CD4-positive, alpha-beta T cell (primary cell): ENCODE measurements around the gene SLC13A1. TPM values are rescaled to one million over a fixed set of nuclear protein-coding genes. Genes with fewer than 3 reads are reported as not detected.

Experiments
- ATAC-seq: fragments of 200-7000 bp; cut with Tn5 transposase; one replicate; pipeline ENCODE4 v1.10.0; 2022; ENCODE audit warnings: mild to moderate bottlenecking; ENCODE audit not compliant: poor library complexity
- CTCF ChIA-PET: fragments of 350-600 bp; sonication (Branson Sonifier 250); formaldehyde crosslinking; loops from one replicate; lab custom pipeline; 2021; ENCODE audit warnings: antibody characterized with exemption, inconsistent platforms; lab: Charles Lee
- POLR2A ChIA-PET: fragments of 350-600 bp; sonication (Branson Sonifier 250); formaldehyde crosslinking; loops from one replicate; lab custom pipeline; 2021; ENCODE audit warnings: antibody characterized with exemption, inconsistent platforms; lab: Charles Lee
- DNase-seq, 14 experiments: peaks; one replicate each; pipeline ENCODE4 v3.0.0-alpha.2; 2013 to 2020; ENCODE audit warnings: mixed read lengths in 2 of 14
- H3K27ac ChIP-seq, 2 donors: one replicate each; pipeline versions ENCODE4 v1.5.1 to v1.7.0; 2013; ENCODE audit warnings: low read length in 2 of 2, low read depth in 1 of 2, mild to moderate bottlenecking in 1 of 2
- H3K27me3 ChIP-seq, 2 experiments: 1 replicate in 1 of 2; 2 replicates in 1 of 2; pipeline versions ENCODE4 v1.6.1 to v1.7.0; 2013; ENCODE audit warnings: low read length in 2 of 2, control low read depth in 1 of 2, mild to moderate bottlenecking in 1 of 2, moderate library complexity in 1 of 2; ENCODE audit not compliant: insufficient read depth in 2 of 2, control insufficient read depth in 1 of 2
- H3K36me3 ChIP-seq: one replicate; pipeline ENCODE4 v1.6.1; 2013; ENCODE audit warnings: low read length, control low read depth; ENCODE audit not compliant: insufficient read depth
- H3K4me1 ChIP-seq: one replicate; pipeline ENCODE4 v1.6.1; 2013; ENCODE audit warnings: low read length, control low read depth; ENCODE audit not compliant: insufficient read depth
- H3K4me3 ChIP-seq: one replicate; pipeline ENCODE4 v1.5.1; 2013; ENCODE audit warnings: mild to moderate bottlenecking, low read length, moderate library complexity
- H3K9me3 ChIP-seq, 2 experiments: 1 replicate in 1 of 2; 2 replicates in 1 of 2; pipeline versions ENCODE4 v1.6.1 to v1.7.0; 2013; ENCODE audit warnings: low read length in 2 of 2, mild to moderate bottlenecking in 2 of 2, control low read depth in 1 of 2, moderate library complexity in 1 of 2; ENCODE audit not compliant: control insufficient read depth in 1 of 2, insufficient read depth in 1 of 2
- H3K27ac Mint-ChIP-seq: one replicate; pipeline ENCODE4 v1.8.0; 2020; ENCODE audit warnings: mixed read lengths
- H3K27me3 Mint-ChIP-seq: one replicate; pipeline ENCODE4 v1.8.0; 2021; ENCODE audit warnings: mixed read lengths
- H3K36me3 Mint-ChIP-seq: one replicate; pipeline ENCODE4 v1.8.0; 2021; ENCODE audit warnings: low read depth, mixed read lengths
- H3K4me1 Mint-ChIP-seq: one replicate; pipeline ENCODE4 v1.8.0; 2021; ENCODE audit warnings: low read depth, mixed read lengths
- H3K4me3 Mint-ChIP-seq: one replicate; pipeline ENCODE4 v1.8.0; 2020; ENCODE audit warnings: mild to moderate bottlenecking, mixed read lengths
- H3K9me3 Mint-ChIP-seq: one replicate; pipeline ENCODE4 v1.8.0; 2020; ENCODE audit warnings: mixed read lengths
- intact Hi-C, 2 experiments: fragments of 100-400 bp; cut with DNase I in 1 of 2; cut with micrococcal nuclease in 1 of 2; formaldehyde crosslinking; loops; one replicate each; pipeline versions ENCODE4 v1.15.1 to v1.9.0; 2023 to 2025; cut with DNase I, micrococcal nuclease
- total RNA-seq, 174 experiments: library from RNA in 2 of 174; stranded (reverse) in 2 of 174; gene quantifications; one replicate each; pipeline ENCODE4 v1.2.3 and lab custom pipeline; 2021 to 2026
- TF ChIP-seq, protein P1 (sequence below): fragments of 200-600 bp; IDR thresholded peaks from one replicate; pipeline ENCODE4 v1.8.0; 2022; ENCODE audit warnings: antibody characterized with exemption, mild to moderate bottlenecking

The SLC13A1 gene
- total RNA-seq, 2 experiments from 2014 or later: not detected

- Mint-ChIP-seq H3K36me3 (no peaks in the 10 kb centered on the region), H3K4me3 (no peak overlapping the region), H3K4me1 (no peaks in the 10 kb centered on the region), H3K27ac (no peak overlapping the region), H3K27me3 (no peaks in the 10 kb centered on the region), H3K9me3 (peaks cover 6% of the 10 kb centered on the region)
- no peaks in the 10 kb centered on the region for H3K4me1 ChIP-seq
- intact Hi-C loops: no loop called here
- peaks cover 0 to 8% of the 10 kb centered on the region in 2 experiments for H3K9me3 ChIP-seq
- H3K27ac ChIP-seq: no peak overlapping the region
- ChIA-PET CTCF (no interaction called here), POLR2A (no interaction called here)
- no peaks in the 10 kb centered on the region for H3K36me3 ChIP-seq
- no peak for ATAC-seq
- H3K4me3 ChIP-seq: no peak overlapping the region
- TF ChIP-seq, protein P1, sequence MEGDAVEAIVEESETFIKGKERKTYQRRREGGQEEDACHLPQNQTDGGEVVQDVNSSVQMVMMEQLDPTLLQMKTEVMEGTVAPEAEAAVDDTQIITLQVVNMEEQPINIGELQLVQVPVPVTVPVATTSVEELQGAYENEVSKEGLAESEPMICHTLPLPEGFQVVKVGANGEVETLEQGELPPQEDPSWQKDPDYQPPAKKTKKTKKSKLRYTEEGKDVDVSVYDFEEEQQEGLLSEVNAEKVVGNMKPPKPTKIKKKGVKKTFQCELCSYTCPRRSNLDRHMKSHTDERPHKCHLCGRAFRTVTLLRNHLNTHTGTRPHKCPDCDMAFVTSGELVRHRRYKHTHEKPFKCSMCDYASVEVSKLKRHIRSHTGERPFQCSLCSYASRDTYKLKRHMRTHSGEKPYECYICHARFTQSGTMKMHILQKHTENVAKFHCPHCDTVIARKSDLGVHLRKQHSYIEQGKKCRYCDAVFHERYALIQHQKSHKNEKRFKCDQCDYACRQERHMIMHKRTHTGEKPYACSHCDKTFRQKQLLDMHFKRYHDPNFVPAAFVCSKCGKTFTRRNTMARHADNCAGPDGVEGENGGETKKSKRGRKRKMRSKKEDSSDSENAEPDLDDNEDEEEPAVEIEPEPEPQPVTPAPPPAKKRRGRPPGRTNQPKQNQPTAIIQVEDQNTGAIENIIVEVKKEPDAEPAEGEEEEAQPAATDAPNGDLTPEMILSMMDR: no peak
- DNase-seq: no peak
- no peaks in the 10 kb centered on the region for H3K27me3 ChIP-seq
These were observed 86.9 kb downstream of the SLC13A1 start for GRCh38 chr7:123112833-123113232.

DNA sequence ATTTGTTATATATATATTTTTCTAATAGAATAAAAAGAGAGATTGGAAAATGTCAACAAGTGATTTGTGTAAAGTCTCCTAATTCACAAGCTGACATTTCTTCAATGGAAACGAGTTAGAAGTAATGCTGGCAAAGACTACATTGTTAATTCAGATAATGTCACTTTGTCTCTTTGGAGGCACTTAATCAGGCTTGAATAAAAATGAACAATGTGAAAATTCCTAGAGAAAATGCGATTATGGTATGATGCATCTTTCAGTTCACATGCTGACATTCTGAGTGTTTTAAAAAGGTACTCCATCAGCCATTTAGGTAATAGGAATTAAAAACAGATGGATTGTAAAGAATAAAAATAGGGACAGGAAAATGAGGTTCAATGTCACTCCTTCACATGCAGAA lies 100.1 kb downstream of the SLC13A1 start:
- ATAC-seq: no peak
- DNase-seq: no peak

GRCh38 chr7:123096976-123097375 lies 102.8 kb downstream of the SLC13A1 start:
- H3K27ac Mint-ChIP-seq: no peak overlapping the region
- TF ChIP-seq, protein P1: no peak
- H3K9me3 Mint-ChIP-seq: peaks cover 2% of the 10 kb centered on the region
- no peak for DNase-seq
- Histone ChIP-seq H3K27me3 (no peaks in the 10 kb centered on the region), H3K4me1 (no peaks in the 10 kb centered on the region), H3K36me3 (no peaks in the 10 kb centered on the region), H3K4me3 (no peak overlapping the region), H3K9me3 (no peaks in the 10 kb centered on the region), H3K27ac (no peak overlapping the region)
- intact Hi-C loops: no loop called here
- H3K4me1 Mint-ChIP-seq: no peaks in the 10 kb centered on the region
- no peaks in the 10 kb centered on the region for H3K27me3 Mint-ChIP-seq
- H3K36me3 Mint-ChIP-seq: no peaks in the 10 kb centered on the region
- CTCF ChIA-PET: no interaction called here
- ATAC-seq: no peak
- no peak overlapping the region for H3K4me3 Mint-ChIP-seq
- POLR2A ChIA-PET: no interaction called here

More for the DNA sequence above, 100.1 kb downstream of the SLC13A1 start:
- no peak overlapping the region for H3K4me3 Mint-ChIP-seq
- H3K27me3 ChIP-seq: no peaks in the 10 kb centered on the region
- no peaks in the 10 kb centered on the region for H3K27me3 Mint-ChIP-seq
- intact Hi-C loops: no loop called here
- no peaks in the 10 kb centered on the region for H3K4me1 Mint-ChIP-seq
- peaks cover 4% of the 10 kb centered on the region for H3K9me3 Mint-ChIP-seq
- no peaks in the 10 kb centered on the region for H3K36me3 Mint-ChIP-seq
- H3K9me3 ChIP-seq: no peaks in the 10 kb centered on the region
- no peaks in the 10 kb centered on the region for H3K4me1 ChIP-seq
- H3K27ac ChIP-seq: no peak overlapping the region
- TF ChIP-seq, protein P1: no peak
- no peaks in the 10 kb centered on the region for H3K36me3 ChIP-seq
- ChIA-PET CTCF (no interaction called here), POLR2A (no interaction called here)
- no peak overlapping the region for H3K27ac Mint-ChIP-seq
- no peak overlapping the region for H3K4me3 ChIP-seq
